Neural cell (in vitro differentiated cells): ENCODE data around the gene SMYD5. TPM values are rescaled to one million over a fixed set of nuclear protein-coding genes. Genes with fewer than 3 reads are reported as not detected.

Experiments used
- H2AFZ ChIP-seq: fragments of 200-600, 300-800 bp; sonication (generic), shearing (Covaris generic); 2 replicates; pipeline ENCODE4 v1.6.0; 2014; ENCODE audit warnings: low read depth, mild to moderate bottlenecking, antibody characterized with exemption, low read length, moderate library complexity
- H3F3A ChIP-seq: fragments of 200-600 bp; shearing (Covaris generic); 2 replicates; pipeline ENCODE4 v1.6.1; 2016; ENCODE audit warnings: mild to moderate bottlenecking, moderate library complexity, mixed read lengths, antibody characterized with exemption, low read length; ENCODE audit not compliant: insufficient read depth, poor library complexity, severe bottlenecking
- H3K27ac ChIP-seq: fragments of 200-600, 300-800 bp; sonication (generic), shearing (Covaris generic); 2 replicates; pipeline ENCODE4 v1.5.1; 2014; ENCODE audit warnings: mild to moderate bottlenecking, low read length, moderate library complexity
- H3K27me3 ChIP-seq: fragments of 300-800, 200-600 bp; sonication (generic), shearing (Covaris generic); 2 replicates; pipeline ENCODE4 v1.6.0; 2014; ENCODE audit warnings: mild to moderate bottlenecking, low read depth, low read length, moderate library complexity; ENCODE audit not compliant: insufficient read depth
- H3K36me3 ChIP-seq: fragments of 300-800, 200-600 bp; sonication (generic), shearing (Covaris generic); 2 replicates; pipeline ENCODE4 v1.5.1; 2014; ENCODE audit warnings: mild to moderate bottlenecking, antibody characterized with exemption, low read length, moderate library complexity; ENCODE audit not compliant: insufficient read depth
- H3K4me2 ChIP-seq: fragments of 300-800, 200-600 bp; sonication (generic), shearing (Covaris generic); 2 replicates; pipeline ENCODE4 v1.6.0; 2014; ENCODE audit warnings: mild to moderate bottlenecking, low read length
- H3K4me3 ChIP-seq: fragments of 300-800, 200-600 bp; sonication (generic), shearing (Covaris generic); 2 replicates; pipeline ENCODE4 v1.5.1; 2014; ENCODE audit warnings: mild to moderate bottlenecking, low read length, moderate library complexity
- H3K79me2 ChIP-seq: fragments of 200-600 bp; shearing (Covaris generic); replicated peaks from 2 replicates; pipeline ENCODE4 v1.6.0; 2014; ENCODE audit warnings: mild to moderate bottlenecking, low read length, moderate library complexity; ENCODE audit not compliant: insufficient read depth
- H3K9ac ChIP-seq: fragments of 300-800, 200-600 bp; sonication (generic), shearing (Covaris generic); 2 replicates; pipeline ENCODE4 v1.6.1; 2016; ENCODE audit warnings: mild to moderate bottlenecking, low read length, mixed read lengths
- H3K9me2 ChIP-seq: fragments of 200-600 bp; shearing (Covaris generic); 2 replicates; pipeline ENCODE4 v1.6.1; 2016; ENCODE audit warnings: mild to moderate bottlenecking, low read length, mixed read lengths; ENCODE audit not compliant: insufficient read depth
- H3K9me3 ChIP-seq: fragments of 200-600, 300-800 bp; sonication (generic), shearing (Covaris generic); 2 replicates; pipeline ENCODE4 v1.6.1; 2016; ENCODE audit warnings: mild to moderate bottlenecking, mixed run types, low read length, moderate library complexity, mixed read lengths
- H4K20me1 ChIP-seq: fragments of 200-600 bp; shearing (Covaris generic); 2 replicates; pipeline ENCODE4 v1.6.1; 2016; ENCODE audit warnings: mild to moderate bottlenecking, mixed run types; ENCODE audit not compliant: insufficient read depth
- CTCF ChIP-seq: fragments of 450-650 bp; IDR thresholded peaks from 2 replicates; pipeline ENCODE4 v1.5.1; 2014; ENCODE audit warnings: antibody characterized with exemption, mild to moderate bottlenecking, moderate library complexity; ENCODE audit not compliant: poor library complexity, severe bottlenecking
- EZH2 ChIP-seq: fragments of 200-600, 300-800 bp; shearing (Covaris generic), sonication (generic); IDR thresholded peaks from 2 replicates; pipeline ENCODE4 v1.6.1; 2014; ENCODE audit warnings: antibody characterized with exemption, low read length, borderline replicate concordance, mild to moderate bottlenecking; ENCODE audit not compliant: insufficient read depth, poor library complexity, severe bottlenecking
- MXI1 ChIP-seq: fragments of 450-650 bp; conservative IDR thresholded peaks from 2 replicates; pipeline ENCODE4 v1.6.1; 2014; ENCODE audit warnings: antibody characterized with exemption, mild to moderate bottlenecking; ENCODE audit not compliant: poor library complexity, severe bottlenecking
- POLR2AphosphoS5 ChIP-seq: IDR thresholded peaks from 2 replicates; pipeline ENCODE4 v1.6.1; 2012
- RAD21 ChIP-seq: fragments of 450-650 bp; conservative IDR thresholded peaks from 2 replicates; pipeline ENCODE4 v1.6.1; 2014; ENCODE audit warnings: antibody characterized with exemption, mild to moderate bottlenecking, moderate library complexity
- REST ChIP-seq: IDR thresholded peaks from 2 replicates; pipeline ENCODE4 v1.6.1; 2012; ENCODE audit warnings: borderline replicate concordance
- SMC3 ChIP-seq: fragments of 450-650 bp; conservative IDR thresholded peaks from 2 replicates; pipeline ENCODE4 v1.6.1; 2014; ENCODE audit warnings: antibody characterized with exemption, mild to moderate bottlenecking, moderate library complexity; ENCODE audit not compliant: poor library complexity
- TAF1 ChIP-seq: IDR thresholded peaks from 2 replicates; pipeline ENCODE4 v1.6.1; 2012; ENCODE audit warnings: low read depth
- polyA plus RNA-seq: library from polyadenylated mRNA; depleted of rRNA; stranded (reverse); fragments of >200 nt; gene quantifications from 2 replicates; pipeline ENCODE4 v1.2.3, GENCODE V29; 2014

The SMYD5 gene
- polyA plus RNA-seq, 1 donor from 2014 or later: 15.5 TPM

GRCh38 chr2:73177645-73178255, 36.3 kb upstream of the SMYD5 start:
- H3K36me3 ChIP-seq: no peaks in the 10 kb centered on the region
- no peaks in the 10 kb centered on the region for H3K9me3 ChIP-seq
- H3K4me2 ChIP-seq: no peak overlapping the region
- H2AFZ ChIP-seq: no peak overlapping the region
- H3F3A ChIP-seq: no peaks in the 10 kb centered on the region
- peak overlapping the region; percentile 23 for H3K9ac ChIP-seq
- H4K20me1 ChIP-seq: no peaks in the 10 kb centered on the region
- no peak overlapping the region for H3K27ac ChIP-seq
- H3K9me2 ChIP-seq: no peaks in the 10 kb centered on the region
- no peak for TF ChIP-seq EZH2
- no peaks in the 10 kb centered on the region for H3K79me2 ChIP-seq
- peak overlapping the region; percentile 67 for H3K4me3 ChIP-seq
- peaks cover 50% of the 10 kb centered on the region for H3K27me3 ChIP-seq

- Histone ChIP-seq H3K4me2 (no peak overlapping the region), H3K79me2 (no peaks in the 10 kb centered on the region), H3F3A (no peaks in the 10 kb centered on the region), H3K4me3 (no peak overlapping the region), H3K9ac (no peak overlapping the region), H3K9me2 (no peaks in the 10 kb centered on the region), H3K9me3 (no peaks in the 10 kb centered on the region), H3K27me3 (peaks cover 3% of the 10 kb centered on the region), H3K27ac (no peak overlapping the region), H2AFZ (no peak overlapping the region), H3K36me3 (no peaks in the 10 kb centered on the region), H4K20me1 (no peaks in the 10 kb centered on the region)
- TF ChIP-seq SMC3: no peak
- TF ChIP-seq REST: no peak
Observed at GRCh38 chr2:73185965-73186364, 28.1 kb upstream of the SMYD5 start.

- TF ChIP-seq CTCF: no peak
- TF ChIP-seq TAF1: no peak
- no peak for TF ChIP-seq REST
- TF ChIP-seq MXI1: no peak
- TF ChIP-seq RAD21: no peak
- no peak for TF ChIP-seq SMC3
- TF ChIP-seq POLR2AphosphoS5: no peak
- Histone ChIP-seq H3K9me2 (no peaks in the 10 kb centered on the region), H3K4me3 (no peak overlapping the region), H3K27ac (no peak overlapping the region), H3K9ac (no peak overlapping the region), H2AFZ (no peak overlapping the region), H3K4me2 (no peak overlapping the region), H4K20me1 (no peaks in the 10 kb centered on the region), H3K36me3 (no peaks in the 10 kb centered on the region), H3F3A (no peaks in the 10 kb centered on the region), H3K27me3 (peaks cover 3% of the 10 kb centered on the region), H3K9me3 (no peaks in the 10 kb centered on the region), H3K79me2 (no peaks in the 10 kb centered on the region)
Observed at GRCh38 chr2:73187549-73187948, 26.5 kb upstream of the SMYD5 start.
